SK-N-MC (cell line): ENCODE measurements around the gene CCDC13.

Experiments
- EZH2 ChIP-seq: fragments of 200-600 bp; sonication (generic); IDR thresholded peaks from one replicate; pipeline ENCODE4 v1.6.1; 2017; ENCODE audit warnings: antibody characterized with exemption
- FOXP2 ChIP-seq: optimal IDR thresholded peaks from 2 replicates; pipeline ENCODE3; 2011; ENCODE audit warnings: mild to moderate bottlenecking, moderate library complexity; ENCODE audit not compliant: insufficient read depth; ENCODE audit errors: extremely low read length, control extremely low read depth
- POLR2AphosphoS5 ChIP-seq: IDR thresholded peaks from 2 replicates; pipeline ENCODE4 v1.6.1; 2012; ENCODE audit warnings: mild to moderate bottlenecking, low read depth, low read length, borderline replicate concordance

- TF ChIP-seq EZH2: no peak
- no peak for TF ChIP-seq POLR2AphosphoS5
- TF ChIP-seq FOXP2: no peak
Measured at GRCh38 chr3:42814246-42814645, 41.2 kb upstream of the CCDC13 start.
